Gastroesophageal sphincter (tissue), 3 donors: ENCODE measurements around the gene DHX58.

Experiments
- CTCF ChIP-seq, 4 experiments: fragments of 200-600 bp in 2 of 4; fragments of 450-650 bp in 2 of 4; sonication (generic) in 1 of 4; IDR thresholded peaks; one replicate each; pipeline ENCODE4 v1.5.1; 2017 to 2019; ENCODE audit warnings: antibody characterized with exemption in 4 of 4, mild to moderate bottlenecking in 2 of 4, moderate library complexity in 2 of 4
- EP300 ChIP-seq: sonication (generic); formaldehyde crosslinking; IDR thresholded peaks from one replicate; pipeline ENCODE4 v1.6.1; 2017; ENCODE audit warnings: antibody characterized with exemption, mild to moderate bottlenecking
- POLR2AphosphoS5 ChIP-seq: sonication (generic); formaldehyde crosslinking; IDR thresholded peaks from one replicate; pipeline ENCODE4 v1.6.1; 2017; ENCODE audit warnings: antibody characterized with exemption

- peak in 3 of 4 experiments; percentile 67 to 91 (median 84) for TF ChIP-seq CTCF (IDR thresholded peaks at IDR 0.05)
- TF ChIP-seq EP300: no peak
- TF ChIP-seq POLR2AphosphoS5: no peak
Observed at GRCh38 chr17:42067371-42068091, 45.0 kb downstream of the DHX58 start.
